NCI-H187 treated with DMSO at 0.1 percent for 48 hours (cell line): ENCODE results near the gene ATG7.
"Not testable (repeated sequence)": the region's sequence is repeated elsewhere in the genome, so short reads cannot be mapped to it uniquely, and the experiment has no call there.

Source experiments
- DNase-seq: peaks from one replicate; lab custom pipeline; 2025; lab: John Stamatoyannopoulos, UW

The ATG7 gene

DNA sequence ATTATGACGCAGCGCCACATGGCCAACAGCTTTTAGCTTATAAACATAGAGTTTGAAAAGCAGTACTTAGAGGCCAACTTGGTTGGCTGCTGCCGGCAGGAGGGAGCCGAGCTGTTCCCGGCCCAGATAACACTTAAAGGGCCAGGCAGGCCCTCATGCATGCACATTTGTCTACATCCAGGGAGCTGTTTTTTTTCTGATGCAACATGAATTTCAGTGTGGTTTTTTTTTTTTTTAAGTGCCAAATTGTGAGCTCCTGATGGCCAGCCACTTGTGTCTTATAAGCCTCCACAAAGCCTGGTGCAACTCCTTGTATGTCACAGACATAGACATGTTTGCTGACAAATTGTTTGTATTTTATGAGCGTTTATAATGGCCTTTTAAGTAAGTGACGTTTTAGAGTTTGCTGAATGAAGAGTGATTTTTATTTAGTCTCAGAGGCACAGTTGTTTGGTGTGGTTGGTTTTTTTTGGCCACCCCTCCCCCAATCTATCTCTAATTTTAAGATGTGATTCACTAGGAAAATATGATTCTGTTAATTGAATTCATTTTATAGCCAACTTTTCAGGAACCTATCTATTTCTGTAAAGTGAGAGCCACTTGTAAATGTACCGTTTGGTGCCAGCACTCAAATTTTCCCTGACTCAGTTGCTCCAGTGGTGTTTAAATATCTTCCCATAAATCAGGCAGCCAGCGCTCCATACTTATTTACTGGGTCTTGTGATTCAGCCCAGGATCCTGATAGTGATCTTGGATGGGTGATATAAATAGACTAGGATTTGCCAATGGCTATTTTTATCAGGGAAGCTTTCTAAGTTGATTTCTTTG lies 237.2 kb downstream of the ATG7 start:
- DNase-seq, result no peak

GRCh38 chr3:11510001-11510340 lies 237.8 kb downstream of the ATG7 start:
- no peak for DNase-seq

DNA sequence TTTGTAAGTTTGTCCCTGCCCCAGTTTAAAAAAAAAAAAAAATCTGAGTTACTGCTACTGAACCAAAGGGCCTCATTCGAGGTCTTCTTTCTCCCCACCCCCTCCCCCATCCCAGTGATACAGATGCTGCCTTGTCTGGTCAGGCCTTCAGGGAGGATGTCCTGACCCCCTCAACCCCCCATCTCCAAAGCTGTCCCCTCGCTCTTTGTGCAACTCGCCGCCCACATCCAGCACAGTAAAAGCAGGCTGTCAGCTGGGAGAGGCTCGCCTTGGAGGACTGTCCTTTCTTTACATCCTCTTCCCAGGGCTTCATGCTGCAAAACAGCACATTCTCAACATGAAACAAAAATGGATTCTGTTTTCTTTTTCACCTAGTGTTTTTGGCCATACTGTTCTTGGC lies 238.2 kb downstream of the ATG7 start:
- no peak for DNase-seq

GRCh38 chr3:11511606-11512005 lies 239.4 kb downstream of the ATG7 start:
- DNase-seq, result not testable (repeated sequence)

GRCh38 chr3:11513125-11513816 lies 241.1 kb downstream of the ATG7 start:
- DNase-seq, result not testable (repeated sequence)

DNA sequence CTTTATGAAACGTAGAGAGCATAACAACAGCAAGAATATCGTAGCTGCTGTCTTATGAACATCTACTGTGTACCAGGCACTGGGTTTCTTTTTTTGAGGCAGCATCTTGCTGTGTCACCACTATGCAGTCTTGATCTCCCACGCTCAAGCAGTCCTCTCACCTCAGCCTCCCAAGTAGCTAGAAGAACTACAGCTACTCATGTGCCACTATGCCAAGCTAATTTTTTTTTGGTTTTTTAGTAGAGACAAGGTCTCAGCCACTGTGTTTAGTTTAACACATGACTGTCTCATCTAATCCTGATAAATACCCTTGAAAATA lies 241.6 kb downstream of the ATG7 start:
- no peak for DNase-seq

- DNase-seq, result no peak
Observed at GRCh38 chr3:11514191-11514821, 242.1 kb downstream of the ATG7 start.

GRCh38 chr3:11517601-11518000 lies 245.4 kb downstream of the ATG7 start:
- DNase-seq, result no peak

DNA sequence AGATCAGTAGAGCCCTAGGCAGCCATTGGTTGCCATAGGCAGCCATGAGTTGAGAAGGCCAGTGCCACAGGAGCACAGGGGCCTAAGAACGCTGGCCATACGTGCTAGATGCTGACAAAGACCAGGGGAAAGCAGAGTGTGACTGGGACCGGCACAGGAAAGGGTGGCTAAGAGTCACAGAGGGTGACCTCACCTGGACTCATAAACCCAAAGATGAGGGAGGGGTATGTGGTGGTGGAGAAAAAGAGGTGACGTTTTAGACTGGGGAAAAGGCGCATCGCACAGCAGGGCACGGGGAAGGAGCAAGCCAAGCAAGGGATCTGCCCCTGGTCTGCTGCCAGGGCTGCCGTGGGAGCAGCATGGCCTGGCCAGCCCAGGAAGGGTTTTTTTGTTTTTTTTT lies 249.0 kb downstream of the ATG7 start:
- no peak for DNase-seq

GRCh38 chr3:11522398-11522715 lies 250.2 kb downstream of the ATG7 start:
- no peak for DNase-seq

GRCh38 chr3:11522953-11523571 lies 250.9 kb downstream of the ATG7 start:
- no peak for DNase-seq

DNA sequence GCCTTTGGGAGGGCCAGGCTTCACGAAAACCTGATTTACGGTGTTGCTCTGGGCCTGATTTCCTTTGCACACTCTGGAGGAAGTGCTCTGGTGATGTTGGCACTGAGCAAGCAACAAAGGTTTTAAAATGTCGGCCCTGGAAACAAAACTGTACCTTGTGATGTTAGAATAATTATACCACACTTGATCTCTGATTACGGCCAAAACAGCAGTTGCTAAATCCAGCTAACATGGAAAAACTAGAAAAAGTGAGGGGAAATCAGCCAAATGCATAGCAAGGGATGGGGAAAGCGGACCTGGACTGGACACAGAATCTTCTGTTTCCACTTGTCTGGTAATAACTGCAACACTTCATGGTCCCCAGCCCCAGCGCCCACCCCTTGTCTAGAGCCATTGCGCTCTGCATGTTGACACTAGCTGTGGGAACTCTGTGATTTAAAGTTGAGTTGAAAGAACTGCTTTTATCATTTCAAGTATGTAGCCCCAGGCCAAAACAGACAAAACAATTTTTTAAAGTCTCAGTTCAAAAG lies 251.4 kb downstream of the ATG7 start:
- DNase-seq, result no peak

DNA sequence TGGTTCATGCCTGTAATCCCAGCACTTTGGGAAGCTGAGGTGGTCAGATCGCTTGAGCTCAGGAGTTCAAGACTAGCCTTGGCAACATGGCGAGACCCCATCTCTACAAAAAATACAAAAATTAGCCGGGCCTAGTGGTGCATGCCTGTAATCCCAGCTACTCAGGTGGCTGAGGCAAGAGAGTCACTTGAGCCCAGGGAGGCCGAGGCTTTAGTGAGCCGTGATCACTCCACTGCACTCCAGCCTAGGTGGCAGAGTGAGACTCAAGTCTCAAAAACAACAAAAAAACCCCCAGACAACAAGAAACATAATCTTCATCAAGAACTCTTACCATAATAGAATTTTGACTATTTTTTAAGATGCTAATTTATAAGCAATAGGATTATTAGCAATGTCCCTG lies 253.9 kb downstream of the ATG7 start:
- DNase-seq, result not testable (repeated sequence)

- no peak for DNase-seq
Observed at GRCh38 chr3:11529281-11529680, 257.1 kb downstream of the ATG7 start.

- DNase-seq, result no peak
Observed at GRCh38 chr3:11530153-11530721, 258.0 kb downstream of the ATG7 start.

GRCh38 chr3:11532931-11533391 lies 260.8 kb downstream of the ATG7 start:
- DNase-seq, result no peak

DNA sequence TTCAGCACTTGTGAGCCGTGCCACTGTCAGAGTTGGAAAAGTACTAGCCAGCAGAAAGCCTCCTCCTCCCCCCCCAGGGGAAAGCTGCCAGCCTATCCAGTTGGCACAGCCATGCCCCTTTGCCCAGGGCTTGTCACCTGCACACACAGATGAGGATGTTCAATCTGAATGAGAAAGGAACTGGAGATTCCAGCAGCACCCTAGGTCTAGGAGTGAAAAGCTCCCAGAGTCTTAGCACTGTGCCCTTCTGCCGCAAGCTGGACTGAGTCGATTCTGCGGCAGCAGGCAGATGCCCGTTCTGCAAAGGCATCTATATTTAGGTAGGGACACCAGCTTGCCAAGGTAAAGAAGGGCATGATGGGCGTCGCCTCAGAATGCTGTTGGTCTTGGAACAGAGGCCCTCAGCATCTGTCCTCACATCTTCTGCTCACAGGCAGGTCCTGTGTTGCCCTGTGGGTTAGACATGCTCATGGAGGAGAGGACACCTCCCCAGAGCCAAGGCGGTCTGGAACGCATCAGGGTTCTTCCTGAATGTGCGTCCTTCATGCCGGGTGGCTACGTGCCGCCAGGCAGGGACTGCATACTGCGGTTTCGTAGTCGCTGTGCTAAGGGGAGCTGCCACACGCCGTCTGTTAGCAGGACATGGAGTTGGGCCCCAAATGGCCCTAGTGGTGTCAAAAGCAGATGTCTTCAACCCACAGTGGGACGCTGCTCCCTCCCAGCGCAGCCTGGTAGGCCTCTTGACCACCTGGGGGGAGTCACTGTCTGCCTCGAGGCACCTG lies 262.0 kb downstream of the ATG7 start:
- DNase-seq, result no peak

DNA sequence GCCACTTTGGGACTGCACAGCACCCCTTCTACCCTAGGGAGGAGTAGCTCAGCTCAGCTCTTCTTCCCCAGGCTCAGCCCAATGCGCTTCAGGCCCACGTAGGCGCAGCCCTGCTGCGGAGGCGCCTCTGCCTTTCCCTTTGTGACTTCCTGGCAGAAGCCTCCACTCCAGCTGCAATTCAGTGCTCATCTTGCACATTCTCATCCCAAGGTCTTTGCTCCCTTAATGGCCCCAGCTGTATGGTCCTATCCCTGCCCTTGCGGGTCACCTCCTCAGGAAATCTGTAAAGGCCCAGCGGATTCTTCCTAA lies 262.6 kb downstream of the ATG7 start:
- no peak for DNase-seq

DNA sequence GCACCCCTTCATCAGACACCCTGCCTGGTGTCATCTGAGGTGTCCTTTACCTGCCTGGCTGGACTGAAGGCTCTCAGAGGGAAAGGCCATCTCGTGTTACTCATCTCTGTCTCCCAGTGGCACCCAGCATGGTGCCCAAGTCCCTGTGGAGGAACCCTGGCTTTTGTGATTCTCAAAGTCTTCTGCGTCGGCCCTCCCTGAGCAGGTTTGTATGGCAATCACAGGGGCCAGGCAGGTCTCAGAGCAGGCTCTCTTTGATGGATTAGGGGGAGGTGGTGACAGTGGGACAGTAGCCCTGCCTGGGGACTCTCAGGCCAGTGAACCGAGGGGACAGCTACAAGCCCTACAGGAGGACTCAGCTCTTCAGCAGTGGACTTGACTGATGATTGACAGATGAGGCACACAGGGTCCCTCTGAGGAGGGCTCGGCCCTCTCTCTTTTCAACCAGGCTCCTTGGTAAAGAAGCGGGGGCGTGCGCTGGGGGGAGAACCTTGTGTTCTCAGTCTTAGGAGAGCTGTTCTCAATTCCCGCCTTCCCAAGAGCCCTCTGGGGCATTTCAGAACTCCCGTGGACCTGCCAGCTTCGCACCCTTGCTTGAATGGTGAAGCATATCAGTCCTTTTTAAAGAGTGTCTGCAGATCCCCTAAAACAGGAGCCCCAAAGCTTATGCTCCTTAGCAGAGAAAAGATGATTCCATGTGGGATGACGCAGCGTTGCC lies 263.2 kb downstream of the ATG7 start:
- DNase-seq, result no peak

DNA sequence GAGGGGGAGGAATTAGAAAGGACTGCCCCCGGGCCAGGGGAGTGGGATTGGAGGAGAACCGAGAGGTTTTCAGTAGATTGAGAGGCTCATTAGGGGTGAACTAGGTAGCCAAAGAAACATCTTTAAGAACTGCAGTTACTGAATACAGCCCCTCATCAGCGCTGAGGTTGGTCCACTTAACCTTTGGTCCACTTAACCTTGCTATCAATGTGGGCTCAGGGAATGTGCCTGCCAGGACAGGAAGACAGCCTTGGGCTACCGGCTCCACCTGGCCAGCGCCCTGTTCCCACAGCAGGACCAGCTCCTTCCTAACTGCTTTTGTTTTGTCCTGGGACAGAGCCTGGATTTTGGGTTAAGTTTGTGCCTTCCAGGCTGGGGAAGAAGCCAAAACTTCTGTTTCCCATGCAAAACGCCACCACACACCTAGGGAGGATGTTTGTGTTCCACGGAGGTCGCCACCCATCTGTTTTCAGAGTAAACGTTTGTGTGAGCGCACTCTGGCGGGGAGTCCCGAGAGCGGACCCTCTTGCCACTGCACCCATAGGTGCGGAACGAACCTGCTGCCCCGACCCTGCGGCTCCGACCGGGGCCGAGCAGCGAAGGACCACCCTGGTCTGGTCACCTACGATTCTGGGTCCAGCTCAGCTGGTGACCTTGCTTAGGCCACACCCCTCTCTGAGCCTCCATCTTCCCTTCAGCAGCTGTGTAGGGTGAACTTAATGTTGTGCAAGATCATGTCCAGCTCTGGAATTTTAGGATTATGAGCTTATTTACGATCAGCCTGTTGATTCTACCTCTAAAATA lies 264.1 kb downstream of the ATG7 start:
- DNase-seq, result no peak
